Hepatocyte (in vitro differentiated cells): ENCODE results near the gene TIGD2.

Source experiments
- EZH2 ChIP-seq: fragments of 200-600 bp; sonication (generic); IDR thresholded peaks from 2 replicates; pipeline ENCODE4 v1.6.1; 2016; ENCODE audit warnings: antibody characterized with exemption, mild to moderate bottlenecking, borderline replicate concordance
- EZH2phosphoT487 ChIP-seq: fragments of 200-600 bp; sonication (generic); IDR thresholded peaks from one replicate; pipeline ENCODE4 v1.6.1; 2018; ENCODE audit warnings: antibody characterized with exemption, mild to moderate bottlenecking, low read depth, moderate library complexity; ENCODE audit not compliant: unreplicated experiment, severe bottlenecking
- TF ChIP-seq, protein P1 (sequence below): fragments of 200-600 bp; sonication (generic); IDR thresholded peaks from 2 replicates; pipeline ENCODE4 v1.5.1; 2016; ENCODE audit warnings: antibody characterized with exemption, mild to moderate bottlenecking; ENCODE audit not compliant: poor library complexity

DNA sequence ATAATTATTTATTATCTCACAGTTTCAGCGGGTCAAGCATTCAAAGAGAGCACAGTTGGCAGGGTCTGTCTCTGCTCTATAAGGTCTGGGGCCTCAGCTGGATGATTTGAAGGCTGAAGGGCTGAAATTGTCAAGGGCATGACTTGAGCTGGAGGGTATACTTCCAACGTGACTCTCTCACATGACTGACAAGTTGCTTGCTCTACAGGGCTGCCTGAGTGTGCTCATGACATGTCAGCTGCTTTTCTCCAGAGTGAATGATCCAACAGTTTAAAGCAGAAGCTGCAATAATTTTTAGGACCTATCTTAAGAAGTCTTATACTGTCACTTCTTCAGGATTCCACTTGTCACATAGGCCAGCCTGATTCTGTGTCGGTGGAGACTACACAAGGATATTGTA lies 51.2 kb downstream of the TIGD2 start:
- TF ChIP-seq EZH2 = no peak
- TF ChIP-seq, protein P1, sequence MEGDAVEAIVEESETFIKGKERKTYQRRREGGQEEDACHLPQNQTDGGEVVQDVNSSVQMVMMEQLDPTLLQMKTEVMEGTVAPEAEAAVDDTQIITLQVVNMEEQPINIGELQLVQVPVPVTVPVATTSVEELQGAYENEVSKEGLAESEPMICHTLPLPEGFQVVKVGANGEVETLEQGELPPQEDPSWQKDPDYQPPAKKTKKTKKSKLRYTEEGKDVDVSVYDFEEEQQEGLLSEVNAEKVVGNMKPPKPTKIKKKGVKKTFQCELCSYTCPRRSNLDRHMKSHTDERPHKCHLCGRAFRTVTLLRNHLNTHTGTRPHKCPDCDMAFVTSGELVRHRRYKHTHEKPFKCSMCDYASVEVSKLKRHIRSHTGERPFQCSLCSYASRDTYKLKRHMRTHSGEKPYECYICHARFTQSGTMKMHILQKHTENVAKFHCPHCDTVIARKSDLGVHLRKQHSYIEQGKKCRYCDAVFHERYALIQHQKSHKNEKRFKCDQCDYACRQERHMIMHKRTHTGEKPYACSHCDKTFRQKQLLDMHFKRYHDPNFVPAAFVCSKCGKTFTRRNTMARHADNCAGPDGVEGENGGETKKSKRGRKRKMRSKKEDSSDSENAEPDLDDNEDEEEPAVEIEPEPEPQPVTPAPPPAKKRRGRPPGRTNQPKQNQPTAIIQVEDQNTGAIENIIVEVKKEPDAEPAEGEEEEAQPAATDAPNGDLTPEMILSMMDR = no peak
- TF ChIP-seq EZH2phosphoT487 = no peak
